ENCODE measurements around the gene GAL3ST1. TPM values are rescaled to one million over a fixed set of nuclear protein-coding genes. Genes with fewer than 3 reads are reported as not detected.
"Not testable (repeated sequence)": the region's sequence is repeated elsewhere in the genome, so short reads cannot be mapped to it uniquely, and the experiment has no call there.

The GAL3ST1 gene
- total RNA-seq, 1 donor from 2014 or later: 3.0 TPM

GRCh38 chr22:30572840-30573593 is 1.4 kb downstream of the GAL3ST1 start:
- H3K36me3 Mint-ChIP-seq (ENCODE audit: low read depth, unreplicated experiment): peaks cover 11% of the 10 kb centered on the region
- H3K4me1 Mint-ChIP-seq (ENCODE audit: unreplicated experiment): no peaks in the 10 kb centered on the region
- DNase-seq (ENCODE audit: low spot score): no peak
- H3K27me3 Mint-ChIP-seq (ENCODE audit: unreplicated experiment): peaks cover 9% of the 10 kb centered on the region
- no peak overlapping the region for H3K4me3 Mint-ChIP-seq (ENCODE audit: unreplicated experiment)
- H3K27ac Mint-ChIP-seq (ENCODE audit: unreplicated experiment): no peak overlapping the region
- no peaks in the 10 kb centered on the region for H3K9me3 Mint-ChIP-seq (ENCODE audit: unreplicated experiment)
- TF ChIP-seq CTCF (IDR thresholded peaks at IDR 0.05; ENCODE audit: unreplicated experiment): no peak

DNA sequence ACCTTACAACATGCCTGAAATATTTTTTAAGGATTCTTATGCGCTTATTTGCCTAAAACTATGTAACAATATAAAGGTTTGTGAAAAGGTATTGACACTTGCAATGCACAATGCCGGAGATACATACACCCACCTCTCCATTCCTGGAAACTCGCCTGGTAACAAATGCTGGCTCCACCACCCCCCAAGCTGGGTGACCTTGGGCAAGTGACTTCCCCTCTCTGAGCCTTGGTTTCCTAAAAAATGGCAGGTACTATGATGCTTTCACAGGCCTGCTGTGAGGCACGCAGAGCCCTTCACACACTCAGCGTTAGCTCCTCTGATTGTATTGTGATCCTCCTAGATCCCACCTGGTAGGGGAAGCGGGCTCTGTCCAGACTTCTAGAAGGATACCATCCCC is 2.3 kb downstream of the GAL3ST1 start:
- no peak for DNase-seq (ENCODE audit: low spot score)
- H3K27me3 Mint-ChIP-seq (ENCODE audit: unreplicated experiment): peaks cover 6% of the 10 kb centered on the region
- TF ChIP-seq CTCF (IDR thresholded peaks at IDR 0.05; ENCODE audit: unreplicated experiment): no peak
- no peak overlapping the region for H3K27ac Mint-ChIP-seq (ENCODE audit: unreplicated experiment)
- no peaks in the 10 kb centered on the region for H3K9me3 Mint-ChIP-seq (ENCODE audit: unreplicated experiment)
- no peak overlapping the region for H3K4me3 Mint-ChIP-seq (ENCODE audit: unreplicated experiment)
- H3K4me1 Mint-ChIP-seq (ENCODE audit: unreplicated experiment): no peaks in the 10 kb centered on the region
- peaks cover 8% of the 10 kb centered on the region for H3K36me3 Mint-ChIP-seq (ENCODE audit: low read depth, unreplicated experiment)

DNA sequence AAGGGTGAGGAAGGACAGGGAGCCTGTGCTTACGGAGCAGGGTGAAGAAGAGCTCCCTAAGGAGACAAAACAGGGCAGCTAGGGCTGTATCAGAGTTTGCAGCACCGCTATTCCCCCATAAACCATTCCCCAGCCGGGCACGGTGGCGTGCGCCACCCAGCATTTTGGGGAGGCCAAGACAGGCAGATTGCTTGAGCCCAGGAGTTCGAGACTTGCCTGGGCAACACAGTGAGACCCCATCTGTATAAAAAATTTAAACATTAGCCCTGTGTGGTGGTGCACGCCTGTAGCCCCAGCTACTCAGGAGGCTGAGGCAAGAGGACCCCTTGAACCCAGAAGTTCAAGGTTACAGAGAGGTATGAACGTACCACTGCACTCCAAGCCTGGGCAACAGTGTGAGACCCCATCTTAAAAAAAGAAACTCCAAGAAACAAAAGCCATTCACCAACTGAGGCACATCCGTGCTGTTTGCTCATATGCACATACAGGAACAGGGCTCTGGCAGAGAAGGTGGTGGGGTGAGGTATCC is 4.7 kb downstream of the GAL3ST1 start:
- H3K4me1 Mint-ChIP-seq (ENCODE audit: unreplicated experiment): no peaks in the 10 kb centered on the region
- no peak for DNase-seq (ENCODE audit: low spot score)
- TF ChIP-seq CTCF (IDR thresholded peaks at IDR 0.05; ENCODE audit: unreplicated experiment): no peak
- H3K27ac Mint-ChIP-seq (ENCODE audit: unreplicated experiment): no peak overlapping the region
- no peaks in the 10 kb centered on the region for H3K36me3 Mint-ChIP-seq (ENCODE audit: low read depth, unreplicated experiment)
- H3K27me3 Mint-ChIP-seq (ENCODE audit: unreplicated experiment): peaks cover 6% of the 10 kb centered on the region
- no peaks in the 10 kb centered on the region for H3K9me3 Mint-ChIP-seq (ENCODE audit: unreplicated experiment)
- no peak overlapping the region for H3K4me3 Mint-ChIP-seq (ENCODE audit: unreplicated experiment)

DNA sequence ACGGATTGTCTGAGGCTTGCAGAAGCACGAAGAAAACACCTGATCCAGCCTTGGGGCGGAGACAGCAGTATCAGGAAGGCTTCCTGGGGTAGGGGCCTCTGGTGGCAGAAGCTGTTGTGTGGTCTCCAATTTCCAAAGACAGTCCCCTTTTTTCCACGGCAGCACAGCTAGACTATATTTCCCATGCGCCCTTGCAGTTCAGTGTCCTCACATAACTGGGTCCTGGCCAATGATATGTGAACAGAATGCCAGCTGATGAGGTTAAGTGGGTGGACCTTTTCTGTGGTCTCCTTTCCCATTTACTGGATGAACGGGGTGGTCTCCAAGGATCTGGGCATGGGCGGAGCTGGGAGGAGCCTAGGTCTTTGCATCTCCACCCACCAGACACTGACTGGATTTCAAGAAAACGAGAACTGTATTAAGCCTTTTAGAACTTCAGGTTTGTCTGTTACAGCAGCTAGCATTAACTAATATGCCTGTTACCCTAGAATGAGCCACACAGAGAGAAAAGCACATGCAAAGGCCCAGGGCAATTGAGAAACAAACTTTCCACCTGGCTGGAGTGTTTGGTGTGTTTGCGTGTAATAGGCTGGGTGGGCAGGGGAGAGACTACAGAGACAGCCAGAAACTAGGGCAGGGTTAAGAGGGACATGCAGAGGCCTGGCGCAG is 6.2 kb downstream of the GAL3ST1 start:
- Mint-ChIP-seq H3K4me3 (ENCODE audit: unreplicated experiment) (no peak overlapping the region), H3K4me1 (ENCODE audit: unreplicated experiment) (no peaks in the 10 kb centered on the region), H3K27me3 (ENCODE audit: unreplicated experiment) (no peaks in the 10 kb centered on the region), H3K9me3 (ENCODE audit: unreplicated experiment) (no peaks in the 10 kb centered on the region), H3K27ac (ENCODE audit: unreplicated experiment) (no peak overlapping the region), H3K36me3 (ENCODE audit: low read depth, unreplicated experiment) (no peaks in the 10 kb centered on the region)
- DNase-seq (ENCODE audit: low spot score): no peak
- TF ChIP-seq CTCF (IDR thresholded peaks at IDR 0.05; ENCODE audit: unreplicated experiment): no peak

- not testable (repeated sequence) for DNase-seq (ENCODE audit: low spot score); H3K36me3 Mint-ChIP-seq (ENCODE audit: low read depth, unreplicated experiment); H3K4me1 Mint-ChIP-seq (ENCODE audit: unreplicated experiment); H3K27ac Mint-ChIP-seq (ENCODE audit: unreplicated experiment); H3K9me3 Mint-ChIP-seq (ENCODE audit: unreplicated experiment); H3K27me3 Mint-ChIP-seq (ENCODE audit: unreplicated experiment); H3K4me3 Mint-ChIP-seq (ENCODE audit: unreplicated experiment)
Observed at GRCh38 chr22:30567277-30567676, 7.2 kb downstream of the GAL3ST1 start.
